OCI-LY7 (cell line): ENCODE measurements around the gene HACD1. TPM values are rescaled to one million over a fixed set of nuclear protein-coding genes. Genes with fewer than 3 reads are reported as not detected.
"Not testable (repeated sequence)": the region's sequence is repeated elsewhere in the genome, so short reads cannot be mapped to it uniquely, and the experiment has no call there.

ENCODE experiments used
- BruUV-seq: library from RNA; stranded (reverse); fragments of 400-500 nt; replicated peaks from 2 replicates; lab custom pipeline; 2021; lab: Mats Ljungman, UMichigan
- CTCF ChIA-PET: fragments of 300-600 bp; sonication (Branson Sonifier 250); formaldehyde crosslinking; loops from one replicate; lab custom pipeline; 2022; ENCODE audit warnings: antibody characterized with exemption; ENCODE audit not compliant: unreplicated experiment; lab: Charles Lee
- POLR2A ChIA-PET: fragments of 300-600 bp; sonication (Branson Sonifier 250); formaldehyde crosslinking; loops from one replicate; lab custom pipeline; 2022; ENCODE audit warnings: antibody characterized with exemption; lab: Charles Lee
- DNase-seq: peaks from one replicate; pipeline ENCODE4 v3.0.0-alpha.2; 2015; ENCODE audit warnings: low spot score
- H2AFZ ChIP-seq: fragments of 200-600 bp; sonication (generic), shearing (Covaris generic); 2 replicates; pipeline ENCODE4 v1.6.1; 2014; ENCODE audit warnings: mild to moderate bottlenecking, antibody characterized with exemption, low read length, moderate library complexity
- H3K27ac ChIP-seq: fragments of 200-600 bp; sonication (generic); 2 replicates; pipeline ENCODE4 v1.5.1; 2014; ENCODE audit warnings: mixed run types, low read depth, mild to moderate bottlenecking, moderate library complexity, low read length, inconsistent platforms; ENCODE audit not compliant: poor library complexity, severe bottlenecking
- H3K36me3 ChIP-seq: fragments of 200-600 bp; sonication (generic); 2 replicates; pipeline ENCODE4 v1.6.1; 2014; ENCODE audit warnings: mild to moderate bottlenecking, antibody characterized with exemption, low read length, moderate library complexity, mixed read lengths; ENCODE audit not compliant: insufficient read depth
- H3K4me1 ChIP-seq: fragments of 200-600 bp; sonication (generic); 2 replicates; pipeline ENCODE4 v1.5.1; 2014; ENCODE audit warnings: mild to moderate bottlenecking, low read length; ENCODE audit not compliant: insufficient read depth, poor library complexity, severe bottlenecking
- H3K4me2 ChIP-seq: fragments of 200-600 bp; sonication (generic); 2 replicates; pipeline ENCODE4 v1.6.1; 2014; ENCODE audit warnings: mild to moderate bottlenecking, low read length
- H3K4me3 ChIP-seq: fragments of 200-600 bp; sonication (generic); 2 replicates; pipeline ENCODE4 v1.5.1; 2014; ENCODE audit warnings: mild to moderate bottlenecking, low read depth, low read length; ENCODE audit not compliant: poor library complexity, severe bottlenecking
- H3K79me2 ChIP-seq: fragments of 200-600 bp; sonication (generic); 2 replicates; pipeline ENCODE4 v1.6.1; 2016; ENCODE audit warnings: low read depth, mild to moderate bottlenecking, low read length, moderate library complexity, mixed read lengths; ENCODE audit not compliant: insufficient read depth
- H3K9me2 ChIP-seq: fragments of 200-600 bp; sonication (generic); 2 replicates; pipeline ENCODE4 v1.6.1; 2016; ENCODE audit warnings: mild to moderate bottlenecking, low read length, mixed read lengths; ENCODE audit not compliant: insufficient read depth
- H3K9me3 ChIP-seq: fragments of 200-600 bp; sonication (generic); 2 replicates; pipeline ENCODE4 v1.6.1; 2014; ENCODE audit warnings: mild to moderate bottlenecking, mixed run types, low read length, mixed read lengths
- H4K20me1 ChIP-seq: fragments of 200-600 bp; sonication (generic); 2 replicates; pipeline ENCODE4 v1.6.1; 2014; ENCODE audit warnings: mild to moderate bottlenecking, antibody characterized with exemption, low read length, moderate library complexity, mixed read lengths; ENCODE audit not compliant: insufficient read depth
- CTCF ChIP-seq: fragments of 200-600 bp; sonication (generic); conservative IDR thresholded peaks from 2 replicates; pipeline ENCODE4 v1.5.1; 2014; ENCODE audit warnings: mild to moderate bottlenecking, antibody characterized with exemption, low read length, moderate library complexity, mixed read lengths
- EZH2phosphoT487 ChIP-seq: fragments of 200-600 bp; sonication (generic); IDR thresholded peaks from 2 replicates; pipeline ENCODE4 v1.6.1; 2018; ENCODE audit warnings: low read depth, borderline replicate concordance, mild to moderate bottlenecking, mixed run types, antibody characterized with exemption, low read length, moderate library complexity, mixed read lengths
- intact Hi-C: fragments of 100-400 bp; cut with micrococcal nuclease; formaldehyde crosslinking; loops from one replicate; pipeline ENCODE4 v1.10.0; 2022; ENCODE audit not compliant: unreplicated experiment
- total RNA-seq, 2 experiments: library from RNA; depleted of rRNA in 1 of 2; stranded (reverse); fragments of >200 nt in 1 of 2; shearing (Covaris generic) in 1 of 2; gene quantifications; 2 replicates each; pipeline ENCODE4 v1.2.3, GENCODE V29; 2014 to 2022

HACD1 gene
- total RNA-seq, 2 experiments from 2014 or later, result not detected

GRCh38 chr10:17633353-17633752, 16.2 kb upstream of the HACD1 start:
- ChIA-PET POLR2A (no interaction called here), CTCF (no interaction called here)
- Histone ChIP-seq H3K36me3 (no peaks in the 10 kb centered on the region), H3K4me1 (no peaks in the 10 kb centered on the region), H3K79me2 (no peaks in the 10 kb centered on the region), H3K4me2 (no peak overlapping the region), H3K4me3 (no peak overlapping the region), H3K9me2 (no peaks in the 10 kb centered on the region), H4K20me1 (no peaks in the 10 kb centered on the region), H3K9me3 (no peaks in the 10 kb centered on the region), H3K27ac (no peak overlapping the region), H2AFZ (no peak overlapping the region)
- no peak for DNase-seq
- BruUV-seq, result no TSS peak
- intact Hi-C loops, result no loop called here
- TF ChIP-seq EZH2phosphoT487 (no peak), CTCF (no peak)

GRCh38 chr10:17632590-17632989, 15.4 kb upstream of the HACD1 start:
- H3K4me1 ChIP-seq, BruUV-seq, H3K36me3 ChIP-seq, H3K9me2 ChIP-seq, H3K4me3 ChIP-seq, CTCF ChIA-PET, DNase-seq, H2AFZ ChIP-seq, H3K4me2 ChIP-seq, H3K27ac ChIP-seq, H3K9me3 ChIP-seq, H3K79me2 ChIP-seq, intact Hi-C loops, H4K20me1 ChIP-seq: not testable (repeated sequence)
- POLR2A ChIA-PET, result interaction anchor here (0.6 kb wide), 1 partner anchor 39 kb away, joined by 5 read pairs; no protein-coding TSS in a partner anchor

GRCh38 chr10:17626656-17627055, 9.5 kb upstream of the HACD1 start:
- intact Hi-C loops, result no loop called here
- CTCF ChIA-PET, result no interaction called here
- H3K79me2 ChIP-seq, result no peaks in the 10 kb centered on the region
- H4K20me1 ChIP-seq, result no peaks in the 10 kb centered on the region
- no peaks in the 10 kb centered on the region for H3K9me3 ChIP-seq
- no peak overlapping the region for H3K4me2 ChIP-seq
- H3K4me3 ChIP-seq, result no peak overlapping the region
- no TSS peak for BruUV-seq
- no peaks in the 10 kb centered on the region for H3K36me3 ChIP-seq
- no peaks in the 10 kb centered on the region for H3K9me2 ChIP-seq
- no peak overlapping the region for H2AFZ ChIP-seq
- H3K27ac ChIP-seq, result no peak overlapping the region
- TF ChIP-seq CTCF (no peak), EZH2phosphoT487 (no peak)
- no peaks in the 10 kb centered on the region for H3K4me1 ChIP-seq
- POLR2A ChIA-PET, result no interaction called here
- no peak for DNase-seq
